ENCODE results near the gene LRRC56.

The LRRC56 gene

GRCh38 chr11:534396-535209 lies 2.7 kb upstream of the LRRC56 start:
- Histone ChIP-seq H3K36me3 (ENCODE audit: control insufficient read depth, insufficient read depth, low read length) (peaks cover 35% of the 10 kb centered on the region), H3K4me3 (ENCODE audit: extremely low read depth, insufficient read depth, low read length, poor library complexity, severe bottlenecking) (peak overlapping the region; percentile 80), H3K27ac (ENCODE audit: low read depth, low read length, severe bottlenecking) (no peak overlapping the region), H3K9me3 (ENCODE audit: control insufficient read depth, low read length) (no peaks in the 10 kb centered on the region), H3K4me1 (ENCODE audit: control insufficient read depth, insufficient read depth, low read length, poor library complexity, severe bottlenecking) (peaks cover 8% of the 10 kb centered on the region)
- WGBS, 2 experiments (ENCODE audit: insufficient coverage in 2 of 2), result 10 to 18% methylated on average over 50 to 62 of the region's 66 CpGs

GRCh38 chr11:535210-535518 lies 2.2 kb upstream of the LRRC56 start:
- Histone ChIP-seq H3K36me3 (ENCODE audit: control insufficient read depth, insufficient read depth, low read length) (peaks cover 35% of the 10 kb centered on the region), H3K4me1 (ENCODE audit: control insufficient read depth, insufficient read depth, low read length, poor library complexity, severe bottlenecking) (peaks cover 8% of the 10 kb centered on the region), H3K9me3 (ENCODE audit: control insufficient read depth, low read length) (no peaks in the 10 kb centered on the region), H3K27ac (ENCODE audit: low read depth, low read length, severe bottlenecking) (no peak overlapping the region), H3K4me3 (ENCODE audit: extremely low read depth, insufficient read depth, low read length, poor library complexity, severe bottlenecking) (peak overlapping the region; percentile 80)
- 0% methylated on average over 8 to 32 of the region's 56 CpGs for WGBS, 2 experiments (ENCODE audit: insufficient coverage in 2 of 2)

- Histone ChIP-seq H3K27ac (ENCODE audit: low read depth, low read length, severe bottlenecking) (no peak within 1 kb of the TSS), H3K4me1 (ENCODE audit: control insufficient read depth, insufficient read depth, low read length, poor library complexity, severe bottlenecking) (peaks cover 8% of the 10 kb centered on the region), H3K36me3 (ENCODE audit: control insufficient read depth, insufficient read depth, low read length) (peaks cover 35% of the 10 kb centered on the region), H3K9me3 (ENCODE audit: control insufficient read depth, low read length) (no peaks in the 10 kb centered on the region), H3K4me3 (ENCODE audit: extremely low read depth, insufficient read depth, low read length, poor library complexity, severe bottlenecking) (peak within 1 kb of the TSS; percentile 80)
- 3 to 4% methylated on average over 59 to 97 of the region's 97 CpGs for WGBS, 2 experiments (ENCODE audit: insufficient coverage in 2 of 2)
Measured at GRCh38 chr11:535519-536454, 1.5 kb upstream of the LRRC56 start, which contains the start of gene HRAS. Gene HRAS (minus strand): TSS chr11:535576.

DNA sequence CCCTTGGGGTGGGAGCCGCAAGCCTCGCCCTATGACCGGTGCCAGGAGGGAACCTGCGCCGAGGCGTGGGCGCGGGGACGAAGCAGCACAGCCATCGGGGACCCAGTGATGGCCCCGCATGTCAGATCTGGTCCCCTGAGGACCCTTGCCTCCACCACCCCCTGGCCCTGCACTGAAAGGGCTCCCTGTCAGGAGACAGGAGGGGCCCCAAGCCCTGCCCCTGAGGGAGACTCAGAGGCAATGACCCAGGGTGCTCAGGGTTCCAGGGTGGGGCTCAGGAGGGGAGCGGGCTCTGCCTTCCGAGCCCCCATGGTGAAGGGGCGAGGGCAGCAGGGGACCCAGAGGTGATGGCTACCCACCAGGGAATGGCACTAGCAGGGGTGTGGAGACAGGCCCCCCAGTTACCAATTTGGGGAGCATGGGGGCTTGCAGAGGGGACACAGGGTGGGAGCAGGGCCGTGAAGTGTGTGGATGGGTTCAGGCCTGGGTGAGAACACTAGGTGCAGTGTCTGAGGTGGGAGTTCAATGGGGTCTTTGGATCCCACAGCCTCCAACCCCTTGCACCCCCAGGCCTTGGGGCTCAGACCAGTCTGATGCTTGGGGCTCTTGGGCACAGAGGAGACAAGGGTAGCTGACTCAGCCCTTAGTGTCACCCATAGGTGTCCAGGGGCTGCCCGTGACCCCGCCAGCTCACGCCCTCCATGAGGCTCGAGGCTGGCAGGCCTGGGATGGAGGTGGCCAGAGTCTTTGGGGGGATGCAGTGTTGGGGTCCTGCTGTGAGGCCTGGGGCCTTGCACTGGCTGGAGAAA lies 499 bp downstream of the LRRC56 start:
- peaks cover 16% of the 10 kb centered on the region for H3K36me3 ChIP-seq (ENCODE audit: control insufficient read depth, insufficient read depth, low read length)
- H3K27ac ChIP-seq (ENCODE audit: low read depth, low read length, severe bottlenecking), result no peak overlapping the region
- H3K4me1 ChIP-seq (ENCODE audit: control insufficient read depth, insufficient read depth, low read length, poor library complexity, severe bottlenecking), result peaks cover 8% of the 10 kb centered on the region
- H3K4me3 ChIP-seq (ENCODE audit: extremely low read depth, insufficient read depth, low read length, poor library complexity, severe bottlenecking), result peak overlapping the region; percentile 66
- H3K9me3 ChIP-seq (ENCODE audit: control insufficient read depth, low read length), result no peaks in the 10 kb centered on the region
- 51 to 64% methylated on average over 13 to 19 of the region's 19 CpGs for WGBS, 2 experiments (ENCODE audit: insufficient coverage in 2 of 2)

DNA sequence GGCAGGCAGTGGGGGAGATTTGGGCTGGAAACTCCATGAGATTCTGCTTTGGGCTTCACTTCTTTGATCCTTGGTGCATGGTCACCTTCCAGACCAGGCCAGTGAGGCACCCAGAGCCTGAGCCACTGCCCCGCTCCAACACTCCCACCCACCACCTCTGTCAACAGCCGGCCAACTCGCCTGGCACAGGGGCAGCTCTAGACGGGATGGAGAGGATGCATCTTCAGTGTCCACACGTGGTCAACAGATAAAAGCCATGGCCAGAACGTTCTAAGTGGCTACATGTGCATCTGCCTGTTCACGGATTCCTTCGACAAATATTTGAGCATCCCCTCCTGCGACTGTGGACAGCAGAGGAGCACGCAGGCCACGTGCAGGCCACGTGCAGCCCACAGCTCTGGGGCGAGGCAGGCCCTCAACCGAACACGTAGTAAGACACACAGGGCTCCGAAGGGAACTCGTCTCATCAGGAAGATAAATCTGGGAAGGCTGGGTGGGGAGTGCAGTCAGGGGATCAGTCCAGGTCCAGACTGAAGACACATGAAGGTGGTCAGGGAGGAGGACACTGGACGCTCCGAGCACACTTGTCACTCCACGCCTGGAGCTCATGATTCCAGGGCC lies 1.2 kb downstream of the LRRC56 start:
- Histone ChIP-seq H3K4me3 (ENCODE audit: extremely low read depth, insufficient read depth, low read length, poor library complexity, severe bottlenecking) (no peak overlapping the region), H3K9me3 (ENCODE audit: control insufficient read depth, low read length) (no peaks in the 10 kb centered on the region), H3K4me1 (ENCODE audit: control insufficient read depth, insufficient read depth, low read length, poor library complexity, severe bottlenecking) (peaks cover 8% of the 10 kb centered on the region), H3K27ac (ENCODE audit: low read depth, low read length, severe bottlenecking) (no peak overlapping the region), H3K36me3 (ENCODE audit: control insufficient read depth, insufficient read depth, low read length) (peaks cover 8% of the 10 kb centered on the region)
- WGBS, 2 experiments (ENCODE audit: insufficient coverage in 2 of 2), result 91 to 96% methylated on average over 20 of the region's 20 CpGs

GRCh38 chr11:539971-540481 lies 2.7 kb downstream of the LRRC56 start:
- 90 to 97% methylated on average over 4 to 7 of the region's 8 CpGs for WGBS, 2 experiments (ENCODE audit: insufficient coverage in 2 of 2)
- H3K9me3 ChIP-seq (ENCODE audit: control insufficient read depth, low read length), result no peaks in the 10 kb centered on the region
- H3K36me3 ChIP-seq (ENCODE audit: control insufficient read depth, insufficient read depth, low read length), result no peaks in the 10 kb centered on the region
- H3K27ac ChIP-seq (ENCODE audit: low read depth, low read length, severe bottlenecking), result no peak overlapping the region
- peaks cover 5% of the 10 kb centered on the region for H3K4me1 ChIP-seq (ENCODE audit: control insufficient read depth, insufficient read depth, low read length, poor library complexity, severe bottlenecking)
- no peak overlapping the region for H3K4me3 ChIP-seq (ENCODE audit: extremely low read depth, insufficient read depth, low read length, poor library complexity, severe bottlenecking)

DNA sequence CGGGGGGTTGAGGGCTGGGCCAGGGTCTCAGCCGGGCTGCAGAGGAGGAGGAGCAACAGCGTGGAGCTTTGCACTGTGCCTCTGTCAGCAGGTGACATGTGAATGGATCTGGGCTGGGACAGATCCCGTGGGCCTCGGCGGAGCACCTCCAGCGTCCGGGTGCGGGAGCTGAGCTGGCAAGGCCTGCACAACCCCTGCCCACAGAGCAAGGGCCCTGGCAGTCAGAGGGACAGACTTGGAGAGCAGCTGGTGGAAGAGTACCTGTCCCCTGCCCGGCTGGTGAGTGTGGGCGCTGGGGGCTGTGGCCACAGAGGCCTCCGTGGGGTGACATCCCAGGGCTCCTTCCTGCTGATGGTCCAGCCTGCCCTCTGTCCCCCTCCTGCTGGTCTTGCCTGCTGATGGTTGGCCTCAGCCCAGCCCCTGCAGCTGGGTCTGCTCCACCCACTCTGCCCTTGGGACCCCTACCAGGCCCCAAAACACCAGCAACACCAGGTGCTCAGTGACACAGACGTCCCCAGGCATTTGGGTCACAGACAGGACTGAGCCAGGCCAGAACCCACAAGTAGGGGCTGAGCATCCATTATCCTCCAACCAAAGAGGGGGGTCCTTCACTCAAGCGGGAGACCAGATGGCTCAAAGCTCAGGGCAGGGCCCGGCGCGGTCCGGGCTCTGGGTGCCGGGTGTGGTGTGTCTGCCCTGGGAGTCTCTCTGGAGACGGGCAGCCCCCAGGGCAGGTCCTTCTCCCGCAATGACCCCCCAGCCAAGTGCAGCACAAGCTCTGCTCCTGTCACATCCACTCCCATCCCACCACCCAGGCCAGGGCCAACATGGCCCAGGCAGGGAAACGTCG lies 3.5 kb downstream of the LRRC56 start:
- no peak overlapping the region for H3K27ac ChIP-seq (ENCODE audit: low read depth, low read length, severe bottlenecking)
- H3K36me3 ChIP-seq (ENCODE audit: control insufficient read depth, insufficient read depth, low read length), result no peaks in the 10 kb centered on the region
- no peaks in the 10 kb centered on the region for H3K9me3 ChIP-seq (ENCODE audit: control insufficient read depth, low read length)
- peaks cover 5% of the 10 kb centered on the region for H3K4me1 ChIP-seq (ENCODE audit: control insufficient read depth, insufficient read depth, low read length, poor library complexity, severe bottlenecking)
- WGBS, 2 experiments (ENCODE audit: insufficient coverage in 2 of 2), result 87% methylated on average over 20 of the region's 23 CpGs
- no peak overlapping the region for H3K4me3 ChIP-seq (ENCODE audit: extremely low read depth, insufficient read depth, low read length, poor library complexity, severe bottlenecking)

GRCh38 chr11:541433-541885 lies 4.1 kb downstream of the LRRC56 start:
- 95 to 100% methylated on average over 4 to 17 of the region's 20 CpGs for WGBS, 2 experiments (ENCODE audit: insufficient coverage in 2 of 2)
- no peaks in the 10 kb centered on the region for H3K9me3 ChIP-seq (ENCODE audit: control insufficient read depth, low read length)

GRCh38 chr11:544817-545166 lies 7.5 kb downstream of the LRRC56 start:
- WGBS, 2 experiments (ENCODE audit: insufficient coverage in 2 of 2), result 78 to 97% methylated on average over 4 of the region's 5 CpGs
- Histone ChIP-seq H3K9me3 (ENCODE audit: control insufficient read depth, low read length) (no peaks in the 10 kb centered on the region), H3K36me3 (ENCODE audit: control insufficient read depth, insufficient read depth, low read length) (no peaks in the 10 kb centered on the region), H3K4me3 (ENCODE audit: extremely low read depth, insufficient read depth, low read length, poor library complexity, severe bottlenecking) (no peak overlapping the region), H3K27ac (ENCODE audit: low read depth, low read length, severe bottlenecking) (no peak overlapping the region), H3K4me1 (ENCODE audit: control insufficient read depth, insufficient read depth, low read length, poor library complexity, severe bottlenecking) (no peaks in the 10 kb centered on the region)

More at GRCh38 chr11:541433-541885, 4.1 kb downstream of the LRRC56 start:
- Histone ChIP-seq H3K36me3 (ENCODE audit: control insufficient read depth, insufficient read depth, low read length) (no peaks in the 10 kb centered on the region), H3K27ac (ENCODE audit: low read depth, low read length, severe bottlenecking) (no peak overlapping the region), H3K4me1 (ENCODE audit: control insufficient read depth, insufficient read depth, low read length, poor library complexity, severe bottlenecking) (peaks cover 5% of the 10 kb centered on the region), H3K4me3 (ENCODE audit: extremely low read depth, insufficient read depth, low read length, poor library complexity, severe bottlenecking) (no peak overlapping the region)
